ENCODE results near the gene IL37.

DNA sequence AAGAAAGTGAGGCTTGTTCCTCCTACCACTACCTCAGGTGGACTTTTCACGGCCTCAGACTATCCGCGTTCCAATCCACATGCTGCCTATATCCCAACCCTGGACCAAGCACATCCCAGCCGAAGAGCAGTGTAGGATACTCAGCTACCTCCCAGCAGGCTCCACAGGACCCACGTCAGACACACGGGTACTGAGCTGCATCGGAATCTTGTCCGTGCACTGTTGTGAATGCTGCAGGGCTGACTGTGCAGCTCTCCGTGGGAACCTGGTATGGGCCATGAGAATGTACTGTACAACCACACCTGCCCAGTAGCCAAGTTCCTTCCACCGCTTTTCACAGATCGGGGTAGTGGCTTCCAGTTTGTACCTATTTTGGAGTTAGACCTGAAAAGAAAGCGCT, 22.3 kb downstream of the IL37 start:
- TF ChIP-seq, protein P1, sequence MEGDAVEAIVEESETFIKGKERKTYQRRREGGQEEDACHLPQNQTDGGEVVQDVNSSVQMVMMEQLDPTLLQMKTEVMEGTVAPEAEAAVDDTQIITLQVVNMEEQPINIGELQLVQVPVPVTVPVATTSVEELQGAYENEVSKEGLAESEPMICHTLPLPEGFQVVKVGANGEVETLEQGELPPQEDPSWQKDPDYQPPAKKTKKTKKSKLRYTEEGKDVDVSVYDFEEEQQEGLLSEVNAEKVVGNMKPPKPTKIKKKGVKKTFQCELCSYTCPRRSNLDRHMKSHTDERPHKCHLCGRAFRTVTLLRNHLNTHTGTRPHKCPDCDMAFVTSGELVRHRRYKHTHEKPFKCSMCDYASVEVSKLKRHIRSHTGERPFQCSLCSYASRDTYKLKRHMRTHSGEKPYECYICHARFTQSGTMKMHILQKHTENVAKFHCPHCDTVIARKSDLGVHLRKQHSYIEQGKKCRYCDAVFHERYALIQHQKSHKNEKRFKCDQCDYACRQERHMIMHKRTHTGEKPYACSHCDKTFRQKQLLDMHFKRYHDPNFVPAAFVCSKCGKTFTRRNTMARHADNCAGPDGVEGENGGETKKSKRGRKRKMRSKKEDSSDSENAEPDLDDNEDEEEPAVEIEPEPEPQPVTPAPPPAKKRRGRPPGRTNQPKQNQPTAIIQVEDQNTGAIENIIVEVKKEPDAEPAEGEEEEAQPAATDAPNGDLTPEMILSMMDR (conservative IDR thresholded peaks at IDR 0.05 in 1 of 2, IDR thresholded peaks at IDR 0.05 in 1 of 2; ENCODE audit: low read depth in 1 of 2, low read length in 2 of 2) = no peak
- no peak for TF ChIP-seq EZH2 (IDR thresholded peaks at IDR 0.05; ENCODE audit: low read length, missing control alignments)

Measured in fibroblast of lung (primary cell).